GM21529 (cell line): ENCODE results near the gene CGB7.
"Not testable (repeated sequence)": the region's sequence is repeated elsewhere in the genome, so short reads cannot be mapped to it uniquely, and the experiment has no call there.

Experiments used
- ATAC-seq: cut with Tn5 transposase; IDR thresholded peaks from one replicate; pipeline ENCODE4 v1.9.1; 2021; ENCODE audit not compliant: unreplicated experiment

Gene CGB7

GRCh38 chr19:49057636-49058234 is at the start of gene CGB7:
TSS of gene CGB7 (minus strand) at chr19:49057749. CDS start at chr19:49055375, 2,374 bp downstream.
- ATAC-seq = no peak

GRCh38 chr19:49106648-49107135 is 49.1 kb upstream of the CGB7 start:
- no peak for ATAC-seq

GRCh38 chr19:49104229-49104864 is 46.8 kb upstream of the CGB7 start:
- ATAC-seq = no peak

GRCh38 chr19:49103331-49104085 is 46.0 kb upstream of the CGB7 start:
- ATAC-seq = no peak

GRCh38 chr19:49102303-49102702 is 44.8 kb upstream of the CGB7 start:
- ATAC-seq = no peak

- ATAC-seq = no peak
These were observed 43.6 kb upstream of the CGB7 start for GRCh38 chr19:49101160-49101559.

- no peak for ATAC-seq
These were observed 41.2 kb upstream of the CGB7 start for GRCh38 chr19:49098795-49099194.

GRCh38 chr19:49097453-49098288 is 40.1 kb upstream of the CGB7 start:
- ATAC-seq = no peak

GRCh38 chr19:49094505-49095482 is 37.2 kb upstream of the CGB7 start:
- no peak for ATAC-seq

GRCh38 chr19:49092686-49093085 is 35.1 kb upstream of the CGB7 start:
- no peak for ATAC-seq

GRCh38 chr19:49091391-49092038 is 34.0 kb upstream of the CGB7 start:
- no peak for ATAC-seq

GRCh38 chr19:49086296-49086695 is 28.7 kb upstream of the CGB7 start:
- no peak for ATAC-seq

- no peak for ATAC-seq
These were observed 28.3 kb upstream of the CGB7 start for GRCh38 chr19:49085868-49086232.

- ATAC-seq = peak; percentile 88
These were observed 27.7 kb upstream of the CGB7 start, which contains the start of gene SNRNP70 for GRCh38 chr19:49085020-49085867. TSS of gene SNRNP70 (plus strand) at chr19:49085451. CDS start at chr19:49086415, 964 bp downstream.

GRCh38 chr19:49084206-49085019 is 26.9 kb upstream of the CGB7 start:
- ATAC-seq = peak; percentile 4

GRCh38 chr19:49081273-49081672 is 23.7 kb upstream of the CGB7 start:
- ATAC-seq = no peak

- ATAC-seq = no peak
These were observed 22.8 kb upstream of the CGB7 start for GRCh38 chr19:49080392-49080791.

GRCh38 chr19:49074869-49075268 is 17.3 kb upstream of the CGB7 start:
- ATAC-seq = not testable (repeated sequence)
